Cardiac septum (tissue), 1 donor: ENCODE results near the gene CEPT1. TPM values are rescaled to one million over a fixed set of nuclear protein-coding genes. Genes with fewer than 3 reads are reported as not detected.

Source experiments
- DNase-seq: peaks from one replicate; pipeline ENCODE4 v3.0.0-alpha.2; 2020; ENCODE audit warnings: low spot score
- intact Hi-C: fragments of 100-400 bp; cut with DNase I; formaldehyde crosslinking; loops from one replicate; pipeline ENCODE4 v1.14.0; 2022
- total RNA-seq: library from RNA; stranded (reverse); fragmentation: NEBNext Ultra II Directional; extraction: Animal tissue kit (Norgen Biotek cat#: 25700); gene quantifications from one replicate; pipeline ENCODE4 v1.2.1, GENCODE V29; 2021
- donor health status: DM: no; HTN: no; CAD: no.

The CEPT1 gene
- total RNA-seq, 1 donor from 2014 or later, result 14.3 TPM

DNA sequence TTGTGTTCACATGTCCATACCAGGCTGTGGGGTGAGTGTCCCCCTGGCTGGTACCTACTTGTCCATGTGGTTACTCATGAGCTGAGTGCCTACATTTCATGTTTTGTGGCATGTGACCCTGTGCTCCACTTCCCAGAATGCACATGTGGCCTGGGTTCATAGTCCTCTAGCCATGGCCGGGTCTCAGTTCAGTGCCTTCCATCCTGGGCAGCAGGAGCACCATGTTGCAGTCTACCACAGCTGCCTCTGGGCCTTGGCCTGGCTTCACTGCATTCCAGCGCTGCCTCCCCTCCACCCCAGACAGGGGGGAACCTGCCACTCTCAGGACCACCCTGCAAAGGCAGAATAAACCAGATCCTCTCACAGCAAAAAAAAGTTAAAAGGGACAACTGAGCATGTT is 5.5 kb downstream of the CEPT1 start:
- intact Hi-C loops, result no loop called here
- no peak for DNase-seq

DNA sequence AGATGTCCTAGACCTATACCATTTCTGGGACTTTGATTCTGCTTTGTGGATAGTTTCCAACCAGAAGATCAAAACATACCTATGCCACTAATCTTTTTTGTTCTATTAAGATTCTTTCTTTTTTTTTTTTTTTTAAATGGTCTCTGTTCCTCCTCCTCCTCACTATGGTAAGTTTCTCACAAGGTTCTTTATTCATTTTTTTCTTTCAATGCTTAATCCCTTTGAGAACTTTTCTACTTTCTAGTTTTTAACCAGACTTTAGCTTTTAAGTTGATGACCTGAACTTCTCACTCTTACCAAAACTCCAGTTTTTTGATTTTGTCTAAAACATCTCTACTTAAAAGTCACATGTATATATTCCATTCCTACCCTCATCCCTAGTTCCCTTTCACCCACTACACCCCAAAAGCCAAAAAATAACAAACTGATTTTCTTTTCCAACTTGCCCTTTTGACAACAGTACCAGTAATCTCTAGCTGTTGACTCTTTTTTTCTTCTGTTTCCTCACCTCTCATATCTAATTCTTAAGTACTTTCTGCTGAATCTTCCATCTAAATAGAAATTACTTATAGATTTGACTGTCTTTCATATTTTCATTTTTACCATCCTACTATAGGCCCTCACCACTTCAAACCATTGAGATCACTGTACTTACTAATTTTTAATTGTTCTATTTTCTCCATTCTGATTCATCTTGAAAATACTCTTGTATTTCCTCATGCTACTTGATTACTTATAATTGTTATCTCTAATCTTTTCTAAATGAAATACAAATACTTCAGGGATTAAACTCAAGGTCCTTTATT is 6.1 kb downstream of the CEPT1 start:
- intact Hi-C loops, result no loop called here
- no peak for DNase-seq

DNA sequence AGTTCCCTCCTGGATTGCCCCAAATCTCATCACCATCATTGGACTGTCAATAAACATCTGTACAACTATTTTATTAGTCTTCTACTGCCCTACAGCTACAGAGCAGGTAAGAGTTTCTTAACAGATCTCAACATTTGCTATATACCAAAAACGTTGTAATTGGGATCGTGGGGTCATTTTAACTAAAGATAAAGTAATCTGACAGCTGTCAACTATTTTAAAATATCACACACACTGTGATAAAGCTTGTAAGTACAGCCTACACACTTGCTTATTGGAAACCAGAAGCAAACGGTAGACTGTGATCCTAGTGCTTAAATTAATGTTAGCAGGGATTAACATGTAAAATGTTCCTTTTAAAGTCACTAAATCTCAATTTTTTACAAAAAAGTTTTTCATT is 7.9 kb downstream of the CEPT1 start:
- intact Hi-C loops, result no loop called here
- no peak for DNase-seq

DNA sequence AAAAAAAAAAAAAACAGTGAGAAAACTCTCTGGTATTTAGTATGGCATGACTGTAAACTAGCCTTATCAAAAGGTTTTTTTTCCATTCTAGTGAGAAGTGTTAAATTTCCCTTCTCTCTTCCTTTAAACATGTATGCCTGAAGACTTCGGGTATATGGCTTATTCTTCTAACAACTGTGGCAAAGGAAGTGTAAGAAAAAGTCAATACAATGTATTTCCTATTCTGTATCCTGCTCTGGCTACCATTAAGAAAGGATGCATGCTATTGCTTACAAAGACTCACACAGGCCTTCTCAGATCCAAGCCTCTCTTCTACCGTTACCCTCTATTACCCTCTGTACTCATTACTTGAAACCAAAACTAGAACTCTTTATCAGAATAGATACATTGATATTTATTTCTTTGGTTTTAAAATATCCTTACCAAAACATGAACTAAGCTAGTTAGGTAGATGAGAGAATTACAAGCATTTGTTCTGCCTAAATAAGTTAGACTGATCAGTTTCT is 8.4 kb downstream of the CEPT1 start:
- DNase-seq, result no peak
- intact Hi-C loops, result no loop called here

DNA sequence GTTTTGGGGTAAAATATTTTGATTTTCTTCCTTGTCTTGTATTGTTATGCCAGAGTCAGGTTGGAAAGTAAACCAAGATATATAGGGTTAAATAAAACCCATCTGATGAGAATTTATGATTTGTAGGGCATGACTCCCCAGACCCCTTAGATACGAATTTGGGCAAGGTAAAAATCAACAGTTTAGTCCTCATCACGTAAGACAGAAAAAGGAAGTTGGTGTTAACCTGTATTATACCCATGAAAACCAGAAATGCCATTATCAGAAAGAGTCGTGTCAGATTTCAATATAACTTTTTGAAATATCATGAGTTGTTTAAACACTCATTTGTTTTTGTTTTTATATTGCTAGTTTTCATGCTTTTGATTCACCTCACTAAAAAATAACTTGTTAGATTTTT is 11.8 kb downstream of the CEPT1 start:
- intact Hi-C loops, result no loop called here
- DNase-seq, result no peak

- intact Hi-C loops, result no loop called here
Observed at GRCh38 chr1:111154021-111154999, 14.3 kb downstream of the CEPT1 start.

DNA sequence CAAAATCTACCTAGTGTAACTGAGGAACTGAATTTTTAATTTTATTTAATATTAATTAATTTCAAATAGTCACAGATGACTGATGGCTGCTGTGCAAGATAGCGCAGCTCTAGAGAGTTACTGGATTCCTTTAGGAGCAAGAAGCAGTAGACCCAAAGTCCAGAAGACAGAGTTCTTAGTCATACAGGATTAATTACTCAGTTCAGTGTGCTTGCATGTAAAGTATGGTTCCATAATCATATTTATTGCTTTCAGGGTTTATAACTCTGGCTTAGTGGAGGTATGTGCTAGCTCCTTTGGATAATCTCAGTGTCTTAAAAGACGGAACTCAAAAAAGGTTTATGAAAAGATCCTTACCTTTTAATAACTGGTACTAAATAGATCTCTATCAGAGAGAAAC is 17.4 kb downstream of the CEPT1 start:
- DNase-seq, result no peak
- intact Hi-C loops, result no loop called here

More at GRCh38 chr1:111154021-111154999, 14.3 kb downstream of the CEPT1 start:
- DNase-seq, result no peak

- intact Hi-C loops, result no loop called here
Observed at GRCh38 chr1:111161843-111162487, 21.9 kb downstream of the CEPT1 start.

GRCh38 chr1:111162488-111162880 is 22.5 kb downstream of the CEPT1 start:
- intact Hi-C loops, result no loop called here
- no peak for DNase-seq

More at GRCh38 chr1:111161843-111162487, 21.9 kb downstream of the CEPT1 start:
- no peak for DNase-seq

DNA sequence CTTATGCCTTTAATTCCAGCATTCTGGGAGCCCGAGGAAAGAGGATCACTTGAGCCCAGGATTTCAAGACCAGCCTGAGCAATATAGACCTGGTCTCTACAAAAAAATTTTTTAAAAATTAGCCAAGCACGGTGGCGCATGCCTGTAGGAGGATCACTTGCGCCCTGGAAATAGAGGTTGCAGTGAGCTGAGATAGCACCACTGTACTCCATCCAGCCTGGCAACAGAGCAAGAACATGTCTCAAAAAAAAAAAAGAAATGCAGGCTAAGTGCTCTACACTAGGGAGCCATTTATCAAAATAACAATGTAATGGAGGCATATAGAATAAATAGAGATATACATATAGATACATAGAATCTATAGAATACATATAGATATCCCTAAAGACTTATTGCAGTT is 23.3 kb downstream of the CEPT1 start:
- intact Hi-C loops, result no loop called here
- DNase-seq, result no peak

- DNase-seq, result no peak
- intact Hi-C loops, result no loop called here
Observed at GRCh38 chr1:111164151-111164550, 24.1 kb downstream of the CEPT1 start.

DNA sequence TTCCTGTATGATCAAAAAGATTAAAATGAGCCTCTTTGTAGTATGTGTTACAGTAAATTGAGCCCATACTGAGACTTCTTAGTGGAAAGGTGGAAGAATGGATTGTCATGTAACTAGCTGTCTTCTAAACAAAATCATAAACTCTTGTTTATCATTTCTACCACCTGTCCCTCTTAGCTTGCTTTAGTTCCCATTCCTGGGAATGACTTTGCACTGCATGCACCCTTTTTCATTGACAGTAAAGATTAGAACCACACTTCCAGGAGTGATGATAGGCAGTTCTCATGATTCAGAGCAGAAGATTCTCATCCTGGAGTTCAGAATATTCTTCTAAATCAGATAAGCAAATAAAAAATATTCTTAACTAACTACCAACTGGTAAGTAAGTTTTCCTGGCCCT is 32.4 kb downstream of the CEPT1 start:
- no peak for DNase-seq
- intact Hi-C loops, result no loop called here

GRCh38 chr1:111174070-111174469 is 34.0 kb downstream of the CEPT1 start:
- no peak for DNase-seq
- intact Hi-C loops, result no loop called here

GRCh38 chr1:111175349-111175748 is 35.3 kb downstream of the CEPT1 start:
- intact Hi-C loops, result no loop called here
- DNase-seq, result no peak

- intact Hi-C loops, result no loop called here
- no peak for DNase-seq
Observed at GRCh38 chr1:111176678-111177077, 36.7 kb downstream of the CEPT1 start.

DNA sequence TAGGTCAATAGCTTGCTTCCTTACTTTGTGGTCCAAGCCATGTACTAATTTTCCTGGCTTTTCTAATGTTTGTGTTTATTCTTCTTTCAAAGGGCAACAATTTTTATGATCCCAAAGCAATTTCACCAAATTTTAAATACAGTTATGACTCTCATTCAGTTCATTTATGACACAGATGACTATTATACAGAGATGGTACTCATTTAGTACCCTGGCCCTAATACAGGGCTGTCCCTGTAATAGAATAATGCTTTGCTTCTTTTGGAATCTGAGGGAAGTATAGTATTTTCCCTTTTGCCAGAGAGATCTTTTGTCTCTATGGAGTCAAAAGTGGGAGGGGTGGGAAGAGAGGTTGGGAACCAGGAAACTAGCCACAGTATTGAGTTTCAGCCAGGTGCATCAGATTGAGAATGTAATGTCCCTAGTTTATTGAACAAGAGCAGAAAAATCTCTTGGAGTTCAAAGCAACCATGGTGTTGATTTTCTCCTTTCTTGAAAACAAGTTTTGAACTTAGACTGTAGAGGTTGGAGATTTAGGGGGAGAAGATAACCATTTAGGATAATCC is 40.0 kb downstream of the CEPT1 start:
- DNase-seq, result no peak
- intact Hi-C loops, result no loop called here

DNA sequence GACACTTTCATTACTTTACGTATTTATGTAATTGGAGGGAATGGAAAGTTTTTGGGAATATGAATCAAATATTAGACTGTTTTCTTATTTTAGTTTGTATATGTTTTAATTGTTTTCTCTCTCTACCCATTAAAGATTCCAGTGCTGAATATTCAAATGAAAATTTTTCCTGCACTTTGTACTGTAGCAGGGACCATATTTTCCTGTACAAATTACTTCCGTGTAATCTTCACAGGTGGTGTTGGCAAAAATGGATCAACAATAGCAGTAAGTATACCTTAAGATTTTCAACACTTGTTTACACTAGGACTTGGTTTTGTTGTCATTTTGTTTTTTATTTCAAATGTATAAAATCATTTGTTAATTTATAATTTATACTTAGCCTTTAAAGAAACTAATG is 42.0 kb downstream of the CEPT1 start:
- intact Hi-C loops, result no loop called here
- no peak for DNase-seq

- no peak for DNase-seq
- intact Hi-C loops, result no loop called here
Observed at GRCh38 chr1:111183308-111184069, 43.5 kb downstream of the CEPT1 start.

DNA sequence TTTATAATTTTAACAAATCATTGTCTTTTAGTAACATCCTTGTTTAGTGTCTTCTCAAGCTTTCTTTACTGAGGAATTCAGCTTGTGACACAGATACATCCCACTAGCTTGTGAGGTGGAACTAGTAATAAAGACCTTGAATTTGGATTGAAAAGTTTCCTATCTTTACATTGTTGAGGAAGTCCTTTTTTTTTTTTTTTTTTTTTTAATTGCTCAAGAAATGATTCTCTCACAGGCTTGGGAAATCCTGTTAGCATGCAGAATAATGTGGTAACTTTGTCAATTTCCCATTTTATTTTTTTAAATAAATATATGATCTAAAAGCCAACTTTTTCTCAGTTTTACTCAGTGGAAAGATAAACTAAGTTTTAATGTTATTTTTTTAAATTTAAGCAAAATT is 44.6 kb downstream of the CEPT1 start:
- intact Hi-C loops, result no loop called here
- DNase-seq, result no peak
